Fibroblast of peridontal ligament (primary cell): ENCODE results near the gene AKR1D1.

ENCODE experiments used
- DNase-seq: peaks from one replicate; pipeline ENCODE4 v3.0.0-alpha.2; 2010; ENCODE audit errors: extremely low read depth

Gene AKR1D1

DNA sequence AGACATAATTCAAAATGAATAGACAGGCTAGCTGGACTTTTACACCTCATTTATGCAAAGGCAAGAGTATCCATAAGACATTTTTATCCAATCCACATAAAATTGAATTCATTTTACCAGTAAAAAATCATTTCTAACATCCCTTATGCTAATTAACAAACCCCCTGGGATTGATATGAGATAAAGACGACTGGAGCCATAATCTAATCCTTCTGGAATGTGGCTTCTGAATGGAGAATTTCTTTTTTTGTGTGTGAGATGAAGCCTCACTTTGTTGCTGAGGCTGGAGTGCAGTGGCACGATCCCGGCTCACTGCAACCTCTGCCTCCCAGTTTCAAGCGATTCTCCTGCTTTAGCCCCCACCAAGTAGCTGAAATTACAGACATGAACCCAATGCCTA, 90.4 kb downstream of the AKR1D1 start:
- DNase-seq: no peak

DNA sequence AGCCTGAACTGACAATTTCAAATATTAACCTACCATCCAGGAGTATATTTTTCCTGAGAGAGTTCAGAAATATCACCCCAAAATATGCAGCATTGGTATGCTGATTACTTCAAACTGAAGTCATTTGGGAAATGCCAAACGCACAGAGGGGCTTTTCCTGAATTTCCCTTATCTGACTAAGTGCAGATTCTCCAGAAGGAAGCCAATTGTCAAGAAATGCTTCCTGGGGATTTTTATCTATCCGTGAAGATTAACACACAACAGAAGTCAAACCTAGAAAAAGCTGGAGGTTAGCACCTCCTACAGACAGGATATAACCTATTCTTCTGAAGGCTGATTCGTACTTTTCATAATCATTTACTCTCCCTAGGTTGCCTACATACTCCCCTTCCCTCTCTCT, 91.0 kb downstream of the AKR1D1 start:
- DNase-seq: no peak

DNA sequence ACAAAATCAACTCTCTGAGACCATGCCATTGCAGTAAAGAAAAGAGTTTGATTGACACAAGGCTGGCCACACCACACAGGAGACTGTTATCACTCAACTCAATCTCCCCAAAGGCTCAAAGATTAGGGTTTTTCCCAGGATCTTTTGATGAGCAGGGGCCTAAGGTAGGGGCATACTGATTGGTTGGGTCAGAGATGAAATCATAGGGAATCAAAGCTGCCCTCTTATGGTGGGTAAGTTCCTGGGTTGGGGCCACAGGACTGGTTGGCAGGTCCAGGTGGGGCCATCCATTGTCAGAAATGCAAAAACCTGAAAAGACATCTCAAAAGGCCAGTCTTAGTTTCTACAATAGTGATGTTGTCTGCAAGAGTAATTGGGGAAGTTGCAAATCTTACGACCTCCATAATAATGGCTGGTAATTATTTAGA, 91.6 kb downstream of the AKR1D1 start:
- no peak for DNase-seq
